HCT116 (cell line): Measurements from ENCODE around the gene NINJ2. TPM values are rescaled to one million over a fixed set of nuclear protein-coding genes. Genes with fewer than 3 reads are reported as not detected.

ENCODE experiments used
- ATAC-seq: fragments of 200-7000 bp; cut with Tn5 transposase; 2 replicates; pipeline ENCODE4 v1.9.1; 2020; ENCODE audit warnings: mild to moderate bottlenecking, moderate library complexity
- BruUV-seq: library from RNA; stranded (reverse); fragments of 400-500 nt; replicated peaks from 2 replicates; lab custom pipeline; 2021; lab: Mats Ljungman, UMichigan
- CTCF ChIA-PET: fragments of 300-600 bp; sonication (Branson Sonifier 250); formaldehyde crosslinking; loops from one replicate; lab custom pipeline; 2021; ENCODE audit warnings: antibody characterized with exemption; lab: Charles Lee
- POLR2A ChIA-PET: fragments of 300-600, 350-600 bp; sonication (Branson Sonifier 250); formaldehyde crosslinking; loops from one replicate; lab custom pipeline; 2021; ENCODE audit warnings: antibody characterized with exemption; lab: Charles Lee
- RAD21 ChIA-PET, 2 experiments: fragments of 300-600 bp; sonication (Branson Sonifier 250); formaldehyde crosslinking; loops; one replicate each; lab custom pipeline; 2023; ENCODE audit warnings: low total read pairs in 2 of 2; ENCODE audit not compliant: uncharacterized antibody in 2 of 2, unreplicated experiment in 2 of 2, low non-redundant PET in 1 of 2; lab: Charles Lee
- DNase-seq: peaks from one replicate; pipeline ENCODE4 v3.0.0-alpha.2; 2010; ENCODE audit warnings: low read depth, low spot score
- H2AFZ ChIP-seq: fragments of 200-600 bp; shearing (Covaris generic), sonication (generic); 2 replicates; pipeline ENCODE4 v1.6.1; 2017; ENCODE audit warnings: low read depth, mixed run types, mixed read lengths, antibody characterized with exemption, low read length; ENCODE audit not compliant: poor library complexity, severe bottlenecking
- H3K27ac ChIP-seq: 2 replicates; pipeline ENCODE4 v1.5.1; 2012; ENCODE audit warnings: low read depth, low read length
- H3K27me3 ChIP-seq: fragments of 200-600 bp; sonication (generic); 2 replicates; pipeline ENCODE4 v1.6.1; 2016; ENCODE audit warnings: mixed run types, low read length, mixed read lengths; ENCODE audit not compliant: insufficient read depth
- H3K36me3 ChIP-seq, 2 experiments: fragments of 200-500 bp in 1 of 2; fragments of 200-600 bp in 1 of 2; sonication (Bioruptor generic) in 1 of 2; sonication (generic) in 1 of 2; 2 replicates each; pipeline versions ENCODE4 v1.5.1 to v1.6.1; 2014 to 2016; ENCODE audit warnings: low read length in 2 of 2, inconsistent platforms in 1 of 2, mixed read lengths in 1 of 2, mixed run types in 1 of 2; ENCODE audit not compliant: insufficient read depth in 2 of 2, control insufficient read depth in 1 of 2
- H3K4me1 ChIP-seq, 2 experiments: fragments of 200-600 bp in 1 of 2; sonication (generic) in 1 of 2; 2 replicates each; pipeline versions ENCODE4 v1.5.1 to v1.6.1; 2012 to 2017; ENCODE audit warnings: low read length in 2 of 2, inconsistent platforms in 1 of 2, mild to moderate bottlenecking in 1 of 2, mixed read lengths in 1 of 2, mixed run types in 1 of 2, moderate library complexity in 1 of 2; ENCODE audit not compliant: insufficient read depth in 2 of 2, control insufficient read depth in 1 of 2
- H3K4me2 ChIP-seq: fragments of 200-600 bp; sonication (generic); 2 replicates; pipeline ENCODE4 v1.6.1; 2017; ENCODE audit warnings: mixed run types, low read length, mixed read lengths
- H3K4me3 ChIP-seq, 2 experiments: fragments of 200-600 bp in 1 of 2; sonication (generic) in 1 of 2; replicated peaks in 1 of 2; 2 replicates each; pipeline ENCODE4 v1.5.1; 2011 to 2016; ENCODE audit warnings: low read length in 2 of 2, control low read depth in 1 of 2, low read depth in 1 of 2, mild to moderate bottlenecking in 1 of 2, mixed read lengths in 1 of 2, mixed run types in 1 of 2
- H3K79me2 ChIP-seq: fragments of 200-600 bp; sonication (generic); 2 replicates; pipeline ENCODE4 v1.6.1; 2017; ENCODE audit warnings: mild to moderate bottlenecking, mixed run types, low read length, moderate library complexity, mixed read lengths; ENCODE audit not compliant: insufficient read depth
- H3K9ac ChIP-seq: fragments of 200-600 bp; sonication (generic); 2 replicates; pipeline ENCODE4 v1.6.1; 2016; ENCODE audit warnings: low read length, mixed read lengths
- H3K9me2 ChIP-seq: fragments of 200-600 bp; sonication (generic), shearing (Covaris generic); 2 replicates; pipeline ENCODE4 v1.6.1; 2017; ENCODE audit warnings: mixed run types, mild to moderate bottlenecking, moderate library complexity; ENCODE audit not compliant: insufficient read depth
- H3K9me3 ChIP-seq, 2 experiments: fragments of 200-500 bp in 1 of 2; fragments of 200-600 bp in 1 of 2; sonication (Bioruptor generic) in 1 of 2; sonication (generic) in 1 of 2; 2 replicates each; pipeline ENCODE4 v1.6.1; 2014 to 2017; ENCODE audit warnings: low read length in 2 of 2, mixed read lengths in 2 of 2, inconsistent platforms in 1 of 2, low read depth in 1 of 2, mild to moderate bottlenecking in 1 of 2, mixed run types in 1 of 2, moderate library complexity in 1 of 2; ENCODE audit not compliant: control insufficient read depth in 1 of 2, insufficient read depth in 1 of 2
- H4K20me1 ChIP-seq: fragments of 200-600 bp; sonication (generic), shearing (Covaris generic); 2 replicates; pipeline ENCODE4 v1.6.1; 2017; ENCODE audit warnings: mixed run types, mild to moderate bottlenecking, moderate library complexity; ENCODE audit not compliant: insufficient read depth
- CBX3 ChIP-seq: IDR thresholded peaks from 2 replicates; pipeline ENCODE4 v1.6.1; 2012; ENCODE audit warnings: low read depth
- CEBPB ChIP-seq: IDR thresholded peaks from 2 replicates; pipeline ENCODE4 v1.6.1; 2012; ENCODE audit warnings: low read depth
- EGR1 ChIP-seq: IDR thresholded peaks from 2 replicates; pipeline ENCODE4 v1.6.1; 2012; ENCODE audit warnings: low read depth
- ELF1 ChIP-seq: IDR thresholded peaks from 2 replicates; pipeline ENCODE4 v1.6.1; 2012; ENCODE audit warnings: low read depth, borderline replicate concordance
- EZH2 ChIP-seq: fragments of 200-600 bp; sonication (generic); IDR thresholded peaks from 2 replicates; pipeline ENCODE4 v1.6.1; 2017; ENCODE audit warnings: antibody characterized with exemption, mixed run types
- EZH2phosphoT487 ChIP-seq: fragments of 200-600 bp; IDR thresholded peaks from 2 replicates; pipeline ENCODE4 v1.6.1; 2018; ENCODE audit warnings: antibody characterized with exemption, borderline replicate concordance
- FOSL1 ChIP-seq: IDR thresholded peaks from 2 replicates; pipeline ENCODE4 v1.6.1; 2012; ENCODE audit warnings: low read depth
- JUND ChIP-seq: IDR thresholded peaks from 2 replicates; pipeline ENCODE4 v1.6.1; 2012
- POLR2A ChIP-seq: IDR thresholded peaks from 2 replicates; pipeline ENCODE4 v1.7.0; 2011; ENCODE audit warnings: borderline replicate concordance; ENCODE audit not compliant: insufficient read depth, insufficient read length; ENCODE audit errors: extremely low read depth
- POLR2AphosphoS5 ChIP-seq: IDR thresholded peaks from 2 replicates; pipeline ENCODE4 v1.6.1; 2011; ENCODE audit warnings: mild to moderate bottlenecking, low read depth, low read length, moderate library complexity
- RAD21 ChIP-seq: IDR thresholded peaks from 2 replicates; pipeline ENCODE4 v1.6.1; 2012; ENCODE audit warnings: low read depth, mild to moderate bottlenecking
- SP1 ChIP-seq: IDR thresholded peaks from 2 replicates; pipeline ENCODE4 v1.6.1; 2012; ENCODE audit warnings: low read depth
- SRF ChIP-seq: IDR thresholded peaks from 2 replicates; pipeline ENCODE4 v1.6.1; 2012; ENCODE audit warnings: low read depth
- TCF7L2 ChIP-seq: IDR thresholded peaks from 2 replicates; pipeline ENCODE4 v1.7.0; 2011; ENCODE audit warnings: borderline replicate concordance, inconsistent platforms; ENCODE audit not compliant: insufficient read depth, insufficient read length; ENCODE audit errors: extremely low read depth
- YY1 ChIP-seq: IDR thresholded peaks from 2 replicates; pipeline ENCODE4 v1.6.1; 2011; ENCODE audit warnings: low read length, low read depth, moderate library complexity, mild to moderate bottlenecking; ENCODE audit not compliant: insufficient replicate concordance; ENCODE audit errors: extremely low read depth
- ZFX ChIP-seq: fragments of 450-650 bp; IDR thresholded peaks from 2 replicates; pipeline ENCODE4 v1.6.1; 2017
- intact Hi-C: fragments of 100-400 bp; cut with micrococcal nuclease; formaldehyde crosslinking; loops from 2 replicates; pipeline ENCODE4 v1.10.0; 2022
- total RNA-seq: library from RNA; stranded (reverse); gene quantifications from one replicate; pipeline ENCODE4 v1.2.1, GENCODE V29; 2021; ENCODE audit not compliant: unreplicated experiment
- TF ChIP-seq, protein P1 (sequence below), 3 experiments: fragments of 200-600 bp in 1 of 3; sonication (generic) in 1 of 3; IDR thresholded peaks in 2 of 3; conservative IDR thresholded peaks in 1 of 3; 2 replicates each; pipeline ENCODE4 v1.5.1; 2012 to 2017; ENCODE audit warnings: low read depth in 2 of 3, low read length in 2 of 3, antibody characterized with exemption in 1 of 3, borderline replicate concordance in 1 of 3, control low read depth in 1 of 3, mild to moderate bottlenecking in 1 of 3, mixed read lengths in 1 of 3, mixed run types in 1 of 3, moderate library complexity in 1 of 3; ENCODE audit not compliant: insufficient read depth in 1 of 3
- TF ChIP-seq, protein P2 (sequence below): IDR thresholded peaks from 2 replicates; pipeline ENCODE4 v1.6.1; 2012; ENCODE audit warnings: low read depth
- TF ChIP-seq, protein P3 (sequence below): IDR thresholded peaks from 2 replicates; pipeline ENCODE4 v1.6.1; 2011; ENCODE audit warnings: mild to moderate bottlenecking, low read length, moderate library complexity; ENCODE audit not compliant: insufficient replicate concordance; ENCODE audit errors: extremely low read depth

The NINJ2 gene
- total RNA-seq, 1 experiment from 2014 or later = not detected

DNA sequence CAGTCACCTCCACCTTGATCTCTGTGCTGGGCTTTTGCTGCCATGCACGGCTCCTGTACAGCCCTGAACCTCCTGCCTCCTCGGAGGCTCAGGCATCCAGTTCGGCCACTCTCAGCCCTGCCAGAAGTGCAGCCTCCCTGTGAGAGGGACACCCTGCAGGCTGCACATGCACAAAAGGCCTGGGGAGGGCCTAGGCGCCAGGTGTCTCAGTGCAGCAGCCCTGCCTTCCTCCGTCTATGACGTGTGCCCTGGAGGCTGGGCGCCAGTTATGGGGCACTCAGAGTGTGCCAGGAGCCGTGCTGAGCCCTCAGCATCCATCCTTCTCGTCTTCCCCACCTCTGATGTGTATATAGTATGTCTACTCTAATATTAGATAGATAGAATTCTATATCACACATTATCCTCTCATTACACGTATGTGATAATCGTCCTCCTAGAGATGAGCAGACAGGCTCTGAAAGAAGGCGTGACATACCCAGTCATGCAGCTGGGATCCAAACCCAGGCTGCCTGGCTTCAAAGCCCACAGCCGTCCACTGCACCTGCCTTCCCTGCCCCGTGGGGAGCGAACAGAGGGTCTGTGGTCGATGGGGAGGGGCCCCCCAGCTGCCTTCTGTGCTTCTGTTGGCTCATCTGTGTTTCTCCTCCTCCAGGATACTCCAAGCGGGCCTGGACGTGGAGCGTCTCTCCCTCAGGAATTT lies 102.4 kb downstream of the NINJ2 start:
- TF ChIP-seq EZH2phosphoT487 (no peak), SP1 (no peak), POLR2AphosphoS5 (no peak), ZFX (no peak), ELF1 (no peak), YY1 (no peak), TCF7L2 (no peak), CEBPB (no peak), EGR1 (no peak), SRF (no peak), EZH2 (no peak), FOSL1 (no peak), POLR2A (no peak), JUND (no peak), CBX3 (no peak), RAD21 (no peak)
- TF ChIP-seq, protein P1, sequence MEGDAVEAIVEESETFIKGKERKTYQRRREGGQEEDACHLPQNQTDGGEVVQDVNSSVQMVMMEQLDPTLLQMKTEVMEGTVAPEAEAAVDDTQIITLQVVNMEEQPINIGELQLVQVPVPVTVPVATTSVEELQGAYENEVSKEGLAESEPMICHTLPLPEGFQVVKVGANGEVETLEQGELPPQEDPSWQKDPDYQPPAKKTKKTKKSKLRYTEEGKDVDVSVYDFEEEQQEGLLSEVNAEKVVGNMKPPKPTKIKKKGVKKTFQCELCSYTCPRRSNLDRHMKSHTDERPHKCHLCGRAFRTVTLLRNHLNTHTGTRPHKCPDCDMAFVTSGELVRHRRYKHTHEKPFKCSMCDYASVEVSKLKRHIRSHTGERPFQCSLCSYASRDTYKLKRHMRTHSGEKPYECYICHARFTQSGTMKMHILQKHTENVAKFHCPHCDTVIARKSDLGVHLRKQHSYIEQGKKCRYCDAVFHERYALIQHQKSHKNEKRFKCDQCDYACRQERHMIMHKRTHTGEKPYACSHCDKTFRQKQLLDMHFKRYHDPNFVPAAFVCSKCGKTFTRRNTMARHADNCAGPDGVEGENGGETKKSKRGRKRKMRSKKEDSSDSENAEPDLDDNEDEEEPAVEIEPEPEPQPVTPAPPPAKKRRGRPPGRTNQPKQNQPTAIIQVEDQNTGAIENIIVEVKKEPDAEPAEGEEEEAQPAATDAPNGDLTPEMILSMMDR (IDR thresholded peaks at IDR 0.05 in 2 of 3, conservative IDR thresholded peaks at IDR 0.05 in 1 of 3; ENCODE audit: borderline replicate concordance in 1 of 3, insufficient read depth in 1 of 3, low read depth in 2 of 3, low read length in 2 of 3) = no peak
- TF ChIP-seq, protein P2, sequence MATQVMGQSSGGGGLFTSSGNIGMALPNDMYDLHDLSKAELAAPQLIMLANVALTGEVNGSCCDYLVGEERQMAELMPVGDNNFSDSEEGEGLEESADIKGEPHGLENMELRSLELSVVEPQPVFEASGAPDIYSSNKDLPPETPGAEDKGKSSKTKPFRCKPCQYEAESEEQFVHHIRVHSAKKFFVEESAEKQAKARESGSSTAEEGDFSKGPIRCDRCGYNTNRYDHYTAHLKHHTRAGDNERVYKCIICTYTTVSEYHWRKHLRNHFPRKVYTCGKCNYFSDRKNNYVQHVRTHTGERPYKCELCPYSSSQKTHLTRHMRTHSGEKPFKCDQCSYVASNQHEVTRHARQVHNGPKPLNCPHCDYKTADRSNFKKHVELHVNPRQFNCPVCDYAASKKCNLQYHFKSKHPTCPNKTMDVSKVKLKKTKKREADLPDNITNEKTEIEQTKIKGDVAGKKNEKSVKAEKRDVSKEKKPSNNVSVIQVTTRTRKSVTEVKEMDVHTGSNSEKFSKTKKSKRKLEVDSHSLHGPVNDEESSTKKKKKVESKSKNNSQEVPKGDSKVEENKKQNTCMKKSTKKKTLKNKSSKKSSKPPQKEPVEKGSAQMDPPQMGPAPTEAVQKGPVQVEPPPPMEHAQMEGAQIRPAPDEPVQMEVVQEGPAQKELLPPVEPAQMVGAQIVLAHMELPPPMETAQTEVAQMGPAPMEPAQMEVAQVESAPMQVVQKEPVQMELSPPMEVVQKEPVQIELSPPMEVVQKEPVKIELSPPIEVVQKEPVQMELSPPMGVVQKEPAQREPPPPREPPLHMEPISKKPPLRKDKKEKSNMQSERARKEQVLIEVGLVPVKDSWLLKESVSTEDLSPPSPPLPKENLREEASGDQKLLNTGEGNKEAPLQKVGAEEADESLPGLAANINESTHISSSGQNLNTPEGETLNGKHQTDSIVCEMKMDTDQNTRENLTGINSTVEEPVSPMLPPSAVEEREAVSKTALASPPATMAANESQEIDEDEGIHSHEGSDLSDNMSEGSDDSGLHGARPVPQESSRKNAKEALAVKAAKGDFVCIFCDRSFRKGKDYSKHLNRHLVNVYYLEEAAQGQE = no peak
- TF ChIP-seq, protein P3, sequence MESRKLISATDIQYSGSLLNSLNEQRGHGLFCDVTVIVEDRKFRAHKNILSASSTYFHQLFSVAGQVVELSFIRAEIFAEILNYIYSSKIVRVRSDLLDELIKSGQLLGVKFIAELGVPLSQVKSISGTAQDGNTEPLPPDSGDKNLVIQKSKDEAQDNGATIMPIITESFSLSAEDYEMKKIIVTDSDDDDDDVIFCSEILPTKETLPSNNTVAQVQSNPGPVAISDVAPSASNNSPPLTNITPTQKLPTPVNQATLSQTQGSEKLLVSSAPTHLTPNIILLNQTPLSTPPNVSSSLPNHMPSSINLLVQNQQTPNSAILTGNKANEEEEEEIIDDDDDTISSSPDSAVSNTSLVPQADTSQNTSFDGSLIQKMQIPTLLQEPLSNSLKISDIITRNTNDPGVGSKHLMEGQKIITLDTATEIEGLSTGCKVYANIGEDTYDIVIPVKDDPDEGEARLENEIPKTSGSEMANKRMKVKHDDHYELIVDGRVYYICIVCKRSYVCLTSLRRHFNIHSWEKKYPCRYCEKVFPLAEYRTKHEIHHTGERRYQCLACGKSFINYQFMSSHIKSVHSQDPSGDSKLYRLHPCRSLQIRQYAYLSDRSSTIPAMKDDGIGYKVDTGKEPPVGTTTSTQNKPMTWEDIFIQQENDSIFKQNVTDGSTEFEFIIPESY = no peak
- no peak overlapping the region for H3K4me3 ChIP-seq
- intact Hi-C loops = no loop called here
- no peaks in the 10 kb centered on the region for H3K36me3 ChIP-seq
- peak; percentile 52 for ATAC-seq
- H2AFZ ChIP-seq = no peak overlapping the region
- BruUV-seq = no TSS peak
- H3K9me2 ChIP-seq = no peaks in the 10 kb centered on the region
- ChIA-PET RAD21 (no interaction called here), POLR2A (no interaction called here), CTCF (no interaction called here)
- no peak overlapping the region for H3K9ac ChIP-seq
- H3K9me3 ChIP-seq = no peaks in the 10 kb centered on the region
- H3K27me3 ChIP-seq = no peaks in the 10 kb centered on the region
- no peaks in the 10 kb centered on the region for H3K79me2 ChIP-seq
- no peaks in the 10 kb centered on the region for H4K20me1 ChIP-seq
- DNase-seq = no peak
- H3K4me1 ChIP-seq = no peaks in the 10 kb centered on the region
- no peak overlapping the region for H3K27ac ChIP-seq
- H3K4me2 ChIP-seq = no peak overlapping the region
